Right hindlimb (tissue), 1 donor: ENCODE measurements around the gene DCUN1D5.
A peak's percentile ranks its signal among the peaks of the same experiment; 100 is the strongest.

Source experiments
- DNase-seq: peaks from one replicate; pipeline ENCODE4 v3.0.0-alpha.2; 2018

DCUN1D5 gene

GRCh38 chr11:103091801-103092524 lies at the start of gene DCUN1D5:
Gene DCUN1D5, minus strand, starts transcription at chr11:103092160. Its CDS starts 288 bp downstream, at chr11:103091872.
- peak; percentile 98 for DNase-seq

- no peak for DNase-seq
Measured at GRCh38 chr11:103125462-103125861, 33.5 kb upstream of the DCUN1D5 start.

GRCh38 chr11:103114836-103115235 lies 22.9 kb upstream of the DCUN1D5 start:
- no peak for DNase-seq

GRCh38 chr11:103112364-103112763 lies 20.4 kb upstream of the DCUN1D5 start:
- no peak for DNase-seq

GRCh38 chr11:103111400-103111799 lies 19.4 kb upstream of the DCUN1D5 start:
- DNase-seq: no peak

GRCh38 chr11:103110391-103110790 lies 18.4 kb upstream of the DCUN1D5 start:
- DNase-seq: no peak

- peak; percentile 29 for DNase-seq
Measured at GRCh38 chr11:103109818-103110388, 17.9 kb upstream of the DCUN1D5 start.

GRCh38 chr11:103108933-103109817 lies 17.2 kb upstream of the DCUN1D5 start, which contains the start of gene DYNC2H1:
Gene DYNC2H1, plus strand, starts transcription at chr11:103109426. Its CDS starts 149 bp downstream, at chr11:103109575.
- DNase-seq: peak; percentile 93

GRCh38 chr11:103097279-103097678 lies 5.3 kb upstream of the DCUN1D5 start:
- no peak for DNase-seq

- DNase-seq: peak; percentile 54
Measured at GRCh38 chr11:103091064-103091800, 728 bp downstream of the DCUN1D5 start.

- DNase-seq: no peak
Measured at GRCh38 chr11:103086461-103086860, 5.5 kb downstream of the DCUN1D5 start.

- DNase-seq: no peak
Measured at GRCh38 chr11:103085758-103086365, 6.1 kb downstream of the DCUN1D5 start.

GRCh38 chr11:103079833-103080232 lies 12.1 kb downstream of the DCUN1D5 start:
- no peak for DNase-seq

- DNase-seq: no peak
Measured at GRCh38 chr11:103078710-103079109, 13.2 kb downstream of the DCUN1D5 start.

- no peak for DNase-seq
Measured at GRCh38 chr11:103077554-103077953, 14.4 kb downstream of the DCUN1D5 start.

- no peak for DNase-seq
Measured at GRCh38 chr11:103076361-103076760, 15.6 kb downstream of the DCUN1D5 start.

- DNase-seq: no peak
Measured at GRCh38 chr11:103071008-103071407, 21.0 kb downstream of the DCUN1D5 start.

- DNase-seq: no peak
Measured at GRCh38 chr11:103070142-103070541, 21.8 kb downstream of the DCUN1D5 start.

GRCh38 chr11:103069367-103069766 lies 22.6 kb downstream of the DCUN1D5 start:
- DNase-seq: no peak

GRCh38 chr11:103067118-103067517 lies 24.8 kb downstream of the DCUN1D5 start:
- DNase-seq: no peak

- DNase-seq: no peak
Measured at GRCh38 chr11:103061656-103062055, 30.3 kb downstream of the DCUN1D5 start.

GRCh38 chr11:103055221-103055890 lies 36.6 kb downstream of the DCUN1D5 start:
- no peak for DNase-seq
